CD4-positive, alpha-beta T cell treated with Interleukin-4 for 4 hours (primary cell): ENCODE measurements around the gene HDAC3.

Source experiments
- DNase-seq: peaks from one replicate; pipeline ENCODE4 v3.0.0-alpha.2; 2020

The HDAC3 gene

GRCh38 chr5:141657937-141658545 lies 21.4 kb upstream of the HDAC3 start:
- DNase-seq: no peak

GRCh38 chr5:141657404-141657803 lies 20.8 kb upstream of the HDAC3 start:
- DNase-seq: no peak

- DNase-seq: no peak
Observed at GRCh38 chr5:141656396-141656795, 19.7 kb upstream of the HDAC3 start.

DNA sequence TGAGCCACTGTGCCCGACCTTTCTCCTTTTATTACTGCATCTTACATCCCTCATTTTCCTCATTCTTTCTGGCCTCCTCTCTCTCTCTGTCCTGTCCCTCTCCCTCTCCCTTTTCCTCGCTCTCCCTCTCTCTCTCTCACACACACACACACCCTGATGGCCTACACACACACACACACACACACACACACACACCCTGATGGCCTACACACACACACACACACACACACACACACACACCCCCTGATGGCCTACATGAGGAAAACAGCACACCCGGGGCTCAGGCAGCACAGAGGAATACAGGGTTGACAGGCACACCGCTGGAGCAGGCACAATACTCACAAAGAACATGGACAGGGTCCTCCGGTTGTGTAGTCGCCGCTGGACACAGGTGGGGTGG lies 18.4 kb upstream of the HDAC3 start:
- no peak for DNase-seq

DNA sequence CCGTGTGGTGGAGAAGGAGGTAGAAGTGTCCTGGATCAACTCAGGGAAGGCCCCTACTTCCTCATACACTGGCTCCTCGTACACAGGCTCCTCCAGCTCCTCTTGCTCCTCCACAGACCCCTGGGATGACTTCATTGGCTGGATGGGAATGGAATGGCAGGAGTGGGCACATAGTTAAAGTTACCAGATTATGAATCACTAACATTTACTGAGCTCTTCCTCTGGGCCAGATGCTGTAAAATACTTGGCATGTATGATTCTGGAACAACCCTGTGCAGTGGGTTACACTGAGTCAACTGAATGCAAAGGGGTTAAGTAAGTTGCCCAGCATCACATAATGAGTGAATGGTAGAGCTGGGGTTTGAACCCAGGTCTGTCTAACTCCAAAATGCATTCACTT lies 17.6 kb upstream of the HDAC3 start:
- DNase-seq: no peak

GRCh38 chr5:141651728-141652105 lies 15.1 kb upstream of the HDAC3 start:
- DNase-seq: no peak

GRCh38 chr5:141650851-141651727 lies 14.4 kb upstream of the HDAC3 start, which contains the start of gene FCHSD1:
FCHSD1 (minus strand) TSS chr5:141651418; CDS start chr5:141651368, 50 bp downstream.
- DNase-seq: peak; percentile 77

- no peak for DNase-seq
Observed at GRCh38 chr5:141649972-141650371, 13.3 kb upstream of the HDAC3 start.

GRCh38 chr5:141649056-141649688 lies 12.5 kb upstream of the HDAC3 start:
- no peak for DNase-seq

GRCh38 chr5:141647851-141648250 lies 11.2 kb upstream of the HDAC3 start:
- DNase-seq: no peak

DNA sequence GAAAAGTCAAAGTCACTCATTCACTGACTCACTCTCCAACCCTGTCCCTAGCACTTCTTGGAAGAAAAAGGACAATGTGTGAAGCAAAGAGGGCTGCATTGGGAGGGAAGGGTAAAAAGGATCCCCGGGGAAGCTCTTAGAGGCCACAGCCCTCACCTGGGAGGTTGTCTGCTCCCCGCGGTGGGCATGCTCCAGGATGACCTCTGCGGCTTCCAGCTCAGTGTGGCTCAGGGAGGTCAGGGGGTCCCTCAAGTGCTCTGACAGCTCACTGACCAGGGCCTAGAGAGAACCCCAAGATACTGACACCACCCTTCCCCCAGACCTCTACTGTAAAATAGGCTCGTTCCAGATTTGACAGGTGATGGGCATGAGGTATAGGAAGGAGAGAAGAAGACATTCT lies 10.6 kb upstream of the HDAC3 start:
- DNase-seq: no peak

DNA sequence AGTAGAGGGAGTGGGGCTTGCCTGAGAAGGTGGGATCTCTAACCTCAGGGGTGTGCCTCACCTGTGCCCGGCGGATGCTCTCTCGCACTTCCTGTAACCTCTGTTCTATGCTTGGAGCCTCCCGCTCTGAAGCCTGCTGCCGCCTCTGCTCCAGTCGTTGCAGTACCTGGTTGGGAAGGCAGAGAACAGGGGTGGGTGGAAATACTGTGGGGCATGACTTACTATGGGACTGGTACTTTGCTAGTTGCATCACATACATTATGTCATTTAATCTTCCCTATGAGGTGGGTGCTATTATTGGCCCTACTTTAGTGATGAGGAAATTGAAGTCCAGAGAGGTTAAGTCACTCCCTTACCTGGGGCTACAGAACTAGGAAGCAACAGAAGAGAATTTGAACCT lies 9.4 kb upstream of the HDAC3 start:
- no peak for DNase-seq

GRCh38 chr5:141641634-141642267 lies 5.1 kb upstream of the HDAC3 start:
- no peak for DNase-seq

GRCh38 chr5:141640698-141641097 lies 4.0 kb upstream of the HDAC3 start:
- DNase-seq: no peak

GRCh38 chr5:141640051-141640415 lies 3.4 kb upstream of the HDAC3 start:
- DNase-seq: no peak

DNA sequence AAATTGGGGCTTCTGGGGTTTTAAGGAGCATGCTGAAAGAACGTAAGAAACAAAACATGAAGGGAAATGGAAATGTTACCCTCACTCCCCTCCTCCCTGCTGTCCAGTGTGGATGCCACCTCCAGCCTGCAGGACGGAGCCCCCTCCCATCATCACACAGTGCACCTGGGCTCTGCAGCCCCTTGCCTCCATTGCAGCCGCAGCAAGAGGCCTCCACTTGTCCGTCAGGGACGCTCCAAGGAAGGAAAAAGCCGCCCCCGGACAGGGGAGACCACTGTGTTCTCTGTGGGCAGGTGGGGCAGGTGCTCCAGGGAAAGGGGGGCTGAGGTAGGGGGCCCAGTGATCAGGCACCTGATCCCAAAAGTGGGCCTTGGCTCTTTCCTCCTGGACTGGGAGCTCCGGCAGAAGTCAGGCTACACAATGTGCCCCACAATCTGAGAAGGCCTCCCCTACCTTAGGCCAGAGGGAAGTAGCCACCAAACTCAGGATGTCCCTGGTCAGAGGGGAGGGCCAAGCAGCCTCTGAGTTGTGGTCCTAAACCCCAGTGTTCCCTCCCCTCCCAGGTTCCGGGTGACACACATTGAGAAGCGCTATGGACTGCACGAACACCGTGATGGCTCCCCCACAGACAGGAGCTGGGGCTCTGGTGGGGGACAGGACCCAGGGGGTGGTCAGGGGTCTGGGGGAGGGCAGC lies 2.9 kb upstream of the HDAC3 start:
- no peak for DNase-seq

DNA sequence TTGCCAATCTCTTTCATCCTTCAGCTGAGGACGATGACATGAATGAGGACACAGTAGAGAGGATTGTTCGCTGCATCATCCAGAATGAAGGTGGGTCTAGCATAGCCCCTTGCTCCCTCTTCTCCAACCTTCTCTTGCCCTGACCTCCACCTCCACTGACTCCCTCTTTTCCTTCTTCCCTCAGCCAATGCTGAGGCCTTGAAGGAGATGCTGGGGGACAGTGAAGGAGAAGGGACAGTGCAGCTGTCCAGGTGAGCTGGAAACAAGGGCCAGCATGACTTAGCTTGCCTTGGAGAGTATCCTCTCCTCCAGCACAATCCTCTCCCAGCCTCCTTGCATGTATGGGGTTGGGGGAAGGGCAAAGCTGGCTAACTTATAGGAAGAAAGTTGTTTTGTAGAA lies 2.1 kb upstream of the HDAC3 start:
- no peak for DNase-seq

DNA sequence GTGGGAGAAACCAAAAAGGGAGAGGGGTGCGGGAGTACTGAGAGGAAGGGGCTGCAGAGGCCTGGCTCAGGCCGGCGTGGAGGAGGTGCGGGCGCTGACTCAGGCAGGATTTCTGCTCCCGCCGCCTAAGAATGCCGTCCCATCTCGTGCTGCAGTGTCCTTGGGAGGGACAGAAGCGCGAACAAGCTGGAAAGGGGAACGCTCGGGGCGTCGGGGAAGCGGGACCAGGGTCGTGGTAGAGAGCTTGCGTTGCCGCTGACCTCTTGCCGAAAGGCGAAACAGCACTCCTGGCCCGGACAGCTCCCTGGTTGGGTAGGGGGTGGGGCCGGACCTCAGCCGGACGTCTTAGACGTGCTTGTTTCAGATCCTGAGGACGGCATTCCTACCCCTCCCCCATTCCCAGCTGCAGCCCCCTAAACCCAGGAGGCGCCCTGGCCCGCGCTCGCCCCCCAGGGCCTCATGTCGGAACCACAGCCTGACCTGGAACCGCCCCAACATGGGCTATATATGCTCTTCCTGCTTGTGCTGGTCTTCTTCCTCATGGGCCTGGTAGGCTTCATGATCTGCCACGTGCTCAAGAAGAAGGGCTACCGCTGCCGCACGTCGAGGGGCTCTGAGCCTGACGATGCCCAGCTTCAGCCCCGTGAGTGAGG lies 1.2 kb upstream of the HDAC3 start:
- peak; percentile 54 for DNase-seq

DNA sequence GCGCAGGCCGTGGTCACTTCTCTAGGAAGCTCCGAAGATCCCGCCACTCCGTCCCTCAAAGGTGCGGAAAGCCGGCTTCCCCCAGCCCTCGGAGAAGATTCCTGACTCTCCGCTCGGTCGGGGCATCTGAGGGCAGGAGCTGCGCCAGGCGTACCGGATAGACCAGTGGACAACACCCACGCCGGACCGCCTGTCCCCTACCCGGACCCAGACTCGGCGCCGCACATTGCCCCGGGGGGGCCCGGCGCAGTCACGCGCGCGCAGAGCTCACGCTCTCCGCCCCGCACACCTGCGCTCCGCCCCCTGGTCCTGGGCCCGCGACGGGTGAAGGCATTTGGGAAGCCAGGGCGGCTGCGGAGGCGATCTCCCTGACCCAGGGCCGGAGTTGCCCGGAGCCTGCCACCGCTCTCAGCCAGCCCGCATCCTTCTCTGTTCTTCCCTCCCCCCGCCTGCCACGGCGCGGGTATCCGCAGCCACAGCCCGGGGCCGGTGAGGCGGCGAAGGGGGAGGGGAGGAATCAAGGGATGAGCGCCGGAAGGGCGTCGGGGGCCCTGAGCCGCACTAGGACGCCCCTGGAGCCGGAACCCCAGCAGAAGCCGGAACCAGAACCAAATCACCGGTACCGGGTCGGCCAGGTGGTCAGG lies 596 bp upstream of the HDAC3 start:
- no peak for DNase-seq

- no peak for DNase-seq
Observed at GRCh38 chr5:141636106-141636412, 590 bp downstream of the HDAC3 start.

- DNase-seq: no peak
Observed at GRCh38 chr5:141635646-141636045, 1.0 kb downstream of the HDAC3 start.

DNA sequence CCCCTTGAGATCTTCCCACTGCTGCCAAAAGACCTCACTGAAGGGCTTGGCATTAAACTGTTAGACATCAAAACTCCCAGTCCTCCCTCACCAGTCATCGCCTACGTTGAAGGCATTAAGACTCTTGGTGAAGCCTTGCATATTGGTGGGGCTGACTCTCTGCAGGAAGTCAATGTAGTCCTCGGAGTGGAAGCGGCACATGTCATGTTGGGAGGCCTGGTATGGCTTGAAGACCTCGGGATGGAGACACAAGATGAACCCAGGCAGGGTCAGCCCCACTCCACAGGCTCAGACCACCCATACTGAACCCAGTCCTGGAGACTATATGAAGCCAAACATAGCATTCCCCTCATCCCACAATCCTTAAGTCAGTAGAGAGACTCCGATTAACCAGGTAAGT lies 1.9 kb downstream of the HDAC3 start:
- DNase-seq: no peak
